HepG2 (cell line): Measurements from ENCODE around the gene EYA2. TPM values are rescaled to one million over a fixed set of nuclear protein-coding genes. Genes with fewer than 3 reads are reported as not detected.

Experiments used
- ARNT ChIP-seq: fragments of 450-650 bp; IDR thresholded peaks from 2 replicates; pipeline ENCODE4 v1.6.1; 2017
- ARNTL ChIP-seq: sonication (generic); formaldehyde crosslinking; IDR thresholded peaks from 2 replicates; pipeline ENCODE4 v1.4.0; 2020; ENCODE audit warnings: mild to moderate bottlenecking, missing genetic modification reagents
- CSRNP2 ChIP-seq: sonication (generic); formaldehyde crosslinking; conservative IDR thresholded peaks from 2 replicates; pipeline ENCODE4 v1.8.0; 2022; ENCODE audit warnings: low read depth, missing genetic modification reagents
- GATAD1 ChIP-seq: IDR thresholded peaks from 2 replicates; pipeline ENCODE4 v1.6.1; 2016; ENCODE audit warnings: missing genetic modification reagents, missing compliant biosample characterization
- HDAC1 ChIP-seq: sonication (generic); formaldehyde crosslinking; IDR thresholded peaks from 2 replicates; pipeline ENCODE4 v1.5.1; 2020; ENCODE audit warnings: mild to moderate bottlenecking, missing genetic modification reagents
- HOXA5 ChIP-seq: sonication (generic); formaldehyde crosslinking; IDR thresholded peaks from 2 replicates; pipeline ENCODE4 v1.4.0; 2020; ENCODE audit warnings: missing genetic modification reagents
- IRF9 ChIP-seq: sonication (generic); formaldehyde crosslinking; IDR thresholded peaks from 2 replicates; pipeline ENCODE4 v1.8.0; 2022; ENCODE audit warnings: missing genetic modification reagents, mild to moderate bottlenecking, borderline replicate concordance
- MXD3 ChIP-seq: IDR thresholded peaks from 2 replicates; pipeline ENCODE4 v1.6.1; 2016; ENCODE audit warnings: mild to moderate bottlenecking, missing biosample characterization, missing genetic modification reagents
- PRPF4 ChIP-seq: fragments of 200-400 bp; formaldehyde crosslinking; IDR thresholded peaks from 2 replicates; pipeline ENCODE4 v1.6.1; 2016; ENCODE audit warnings: low read length, low read depth; ENCODE audit not compliant: poor library complexity, severe bottlenecking
- SMC3 ChIP-seq: IDR thresholded peaks from 2 replicates; pipeline ENCODE4 v1.6.1; 2011; ENCODE audit warnings: low read length, improper control_type of control experiment
- ZNF142 ChIP-seq: sonication (generic); formaldehyde crosslinking; IDR thresholded peaks from 2 replicates; pipeline ENCODE4 v1.4.0; 2020; ENCODE audit warnings: missing genetic modification reagents
- ZNF180 ChIP-seq: sonication (generic); formaldehyde crosslinking; IDR thresholded peaks from 2 replicates; pipeline ENCODE4 v1.4.0; 2020; ENCODE audit warnings: low read depth, missing genetic modification reagents, borderline replicate concordance
- ZNF33A ChIP-seq: sonication (generic); formaldehyde crosslinking; IDR thresholded peaks from 2 replicates; pipeline ENCODE4 v1.5.1; 2020; ENCODE audit warnings: missing genetic modification reagents, mild to moderate bottlenecking, moderate library complexity, borderline replicate concordance
- ZNF564 ChIP-seq: sonication (generic); formaldehyde crosslinking; IDR thresholded peaks from 2 replicates; pipeline ENCODE4 v1.8.1; 2023; ENCODE audit warnings: mild to moderate bottlenecking, missing genetic modification reagents
- ZNF749 ChIP-seq: sonication (generic); formaldehyde crosslinking; IDR thresholded peaks from 2 replicates; pipeline ENCODE4 v1.8.0; 2022; ENCODE audit warnings: mild to moderate bottlenecking, missing genetic modification reagents, moderate library complexity, borderline replicate concordance
- ZNF878 ChIP-seq: sonication (generic); formaldehyde crosslinking; IDR thresholded peaks from 2 replicates; pipeline ENCODE4 v1.8.1; 2023; ENCODE audit warnings: mild to moderate bottlenecking, missing genetic modification reagents, moderate library complexity
- ZSCAN29 ChIP-seq: sonication (generic); formaldehyde crosslinking; conservative IDR thresholded peaks from 2 replicates; pipeline ENCODE4 v1.4.0; 2020; ENCODE audit warnings: mild to moderate bottlenecking, missing genetic modification reagents
- polyA plus RNA-seq, 8 experiments: library from polyadenylated mRNA; depleted of rRNA in 3 of 8; stranded (reverse) in 7 of 8; unstranded in 1 of 8; fragments of >200 nt; fragmentation: Illumina TruSeq in 4 of 8; extraction: Trizol in 4 of 8; gene quantifications; 2 replicates each; pipeline versions ENCODE4 v1.2.1 to v1.2.3, GENCODE V29; 2011 to 2016; ENCODE audit warnings: low read depth in 4 of 8, missing spikeins in 1 of 8, mixed read lengths in 1 of 8; ENCODE audit not compliant: insufficient read depth in 1 of 8
- total RNA-seq, 5 experiments: library from RNA; depleted of rRNA; stranded (reverse); fragments of >200 nt; fragmentation: Illumina TruSeq; extraction: Trizol; gene quantifications; 2 replicates each; pipeline ENCODE4 v1.2.3, GENCODE V29; 2016; ENCODE audit warnings: low read depth in 1 of 5

EYA2 gene
- total and polyA plus RNA-seq, 2 of the 13 experiments (the other 11 are each of a cell fraction or from before 2014, with no cell fraction given) = not detected

GRCh38 chr20:47150403-47151152 lies 255.9 kb downstream of the EYA2 start (continued):
- peak; percentile 65; the same call in 1 of the 2 replicates for TF ChIP-seq GATAD1
- no peak for TF ChIP-seq ZNF180 (CRISPR knock-in tag)
- peak; percentile 53; the same call in 1 of the 2 replicates for TF ChIP-seq MXD3 (CRISPR knock-in tag)
- TF ChIP-seq IRF9 (CRISPR knock-in tag) = peak; percentile 53; the same call in 1 of the 2 replicates
- no peak for TF ChIP-seq ZNF33A (CRISPR knock-in tag)
- no peak for TF ChIP-seq ZNF749 (CRISPR knock-in tag)
- no peak for TF ChIP-seq ZNF564 (CRISPR knock-in tag)
- peak; percentile 96 for TF ChIP-seq SMC3
- no peak for TF ChIP-seq CSRNP2 (CRISPR knock-in tag)
- TF ChIP-seq ZNF142 (CRISPR knock-in tag) = no peak
- no peak for TF ChIP-seq HOXA5 (CRISPR knock-in tag)
- no peak for TF ChIP-seq ZNF878
- no peak for TF ChIP-seq PRPF4
- TF ChIP-seq ARNTL (CRISPR knock-in tag) = peak; percentile 97
- TF ChIP-seq HDAC1 (CRISPR knock-in tag) = no peak
- TF ChIP-seq ZSCAN29 (CRISPR knock-in tag) = no peak
- no peak for TF ChIP-seq ARNT
